Measurements from ENCODE around the gene C1QL4. TPM values are rescaled to one million over a fixed set of nuclear protein-coding genes. Genes with fewer than 3 reads are reported as not detected.

C1QL4 gene
- total RNA-seq, 1 experiment from 2014 or later: 2.1 TPM

DNA sequence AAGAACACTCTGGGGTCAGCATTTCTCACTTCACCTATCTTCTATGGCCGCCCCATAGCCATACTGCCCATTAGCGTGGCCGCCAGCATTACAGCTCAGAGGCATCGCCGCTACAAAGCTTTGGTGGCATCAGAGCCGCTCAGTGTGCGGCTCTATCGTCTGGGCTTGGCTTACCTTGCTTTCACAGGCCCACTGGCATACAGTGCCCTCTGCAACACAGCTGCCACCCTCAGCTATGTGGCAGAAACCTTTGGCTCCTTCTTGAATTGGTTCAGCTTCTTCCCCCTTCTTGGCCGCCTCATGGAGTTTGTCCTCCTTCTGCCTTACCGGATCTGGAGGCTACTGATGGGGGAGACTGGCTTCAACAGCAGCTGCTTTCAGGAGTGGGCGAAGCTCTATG is 12.3 kb upstream of the C1QL4 start:
- DNase-seq (ENCODE audit: low read depth, low spot score) (no peak), ATAC-seq (no peak)
- H3K27ac ChIP-seq (ENCODE audit: low read length): no peak overlapping the region
- intact Hi-C loops (cut with micrococcal nuclease; ENCODE audit: unreplicated experiment): no loop called here
- CTCF ChIA-PET: interaction anchor here (0.6 to 1.1 kb wide), 2 partner anchors 9 to 37 kb away, joined by 4 to 6 read pairs; no protein-coding TSS in a partner anchor
- in situ Hi-C loops (cut with HindIII; ENCODE audit: low pct_unique_long_range_greater_than_20kb, low sequenced_read_pairs): no loop called here
- H3K4me3 ChIP-seq (ENCODE audit: low read depth in 2 of 2, low read length in 2 of 2): no peak overlapping the region
- H3K36me3 ChIP-seq (ENCODE audit: control insufficient read depth, insufficient read depth, low read length): no peaks in the 10 kb centered on the region
- POLR2A ChIA-PET: no interaction called here
- TF ChIP-seq, protein P1, sequence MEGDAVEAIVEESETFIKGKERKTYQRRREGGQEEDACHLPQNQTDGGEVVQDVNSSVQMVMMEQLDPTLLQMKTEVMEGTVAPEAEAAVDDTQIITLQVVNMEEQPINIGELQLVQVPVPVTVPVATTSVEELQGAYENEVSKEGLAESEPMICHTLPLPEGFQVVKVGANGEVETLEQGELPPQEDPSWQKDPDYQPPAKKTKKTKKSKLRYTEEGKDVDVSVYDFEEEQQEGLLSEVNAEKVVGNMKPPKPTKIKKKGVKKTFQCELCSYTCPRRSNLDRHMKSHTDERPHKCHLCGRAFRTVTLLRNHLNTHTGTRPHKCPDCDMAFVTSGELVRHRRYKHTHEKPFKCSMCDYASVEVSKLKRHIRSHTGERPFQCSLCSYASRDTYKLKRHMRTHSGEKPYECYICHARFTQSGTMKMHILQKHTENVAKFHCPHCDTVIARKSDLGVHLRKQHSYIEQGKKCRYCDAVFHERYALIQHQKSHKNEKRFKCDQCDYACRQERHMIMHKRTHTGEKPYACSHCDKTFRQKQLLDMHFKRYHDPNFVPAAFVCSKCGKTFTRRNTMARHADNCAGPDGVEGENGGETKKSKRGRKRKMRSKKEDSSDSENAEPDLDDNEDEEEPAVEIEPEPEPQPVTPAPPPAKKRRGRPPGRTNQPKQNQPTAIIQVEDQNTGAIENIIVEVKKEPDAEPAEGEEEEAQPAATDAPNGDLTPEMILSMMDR (IDR thresholded peaks at IDR 0.05): no peak
- no peak for TF ChIP-seq TCF7L2 (IDR thresholded peaks at IDR 0.05; ENCODE audit: low read depth, low read length)
- no peak for TF ChIP-seq REST (IDR thresholded peaks at IDR 0.05; ENCODE audit: insufficient read depth in 1 of 2, low read depth in 2 of 2, low read length in 1 of 2)
- TF ChIP-seq SIN3A (IDR thresholded peaks at IDR 0.05; ENCODE audit: borderline replicate concordance, insufficient read depth, low read depth, low read length): no peak
- no peak for TF ChIP-seq POLR2AphosphoS5 (IDR thresholded peaks at IDR 0.05; ENCODE audit: low read depth, low read length)
- no peaks in the 10 kb centered on the region; the same call in 1 of the 2 replicates for H3K27me3 ChIP-seq (ENCODE audit: control insufficient read depth, insufficient read depth, low read length)
- peaks cover 17% of the 10 kb centered on the region for H3K4me1 ChIP-seq (ENCODE audit: control insufficient read depth, insufficient read depth, low read length)
- BruUV-seq (replicated peaks): no TSS peak
- H3K9me3 ChIP-seq (ENCODE audit: control insufficient read depth, insufficient read depth, low read depth, low read length): no peaks in the 10 kb centered on the region

GRCh38 chr12:49348781-49349180 is 11.8 kb upstream of the C1QL4 start:
- ChIA-PET POLR2A (no interaction called here), CTCF (interaction anchor here (0.6 to 1.7 kb wide), 3 partner anchors 17 to 86 kb away, joined by 3 to 13 read pairs (median 4); no protein-coding TSS in a partner anchor)
- no TSS peak for BruUV-seq (replicated peaks)
- peaks cover 17% of the 10 kb centered on the region for H3K4me1 ChIP-seq (ENCODE audit: control insufficient read depth, insufficient read depth, low read length)
- no peak overlapping the region for H3K27ac ChIP-seq (ENCODE audit: low read length)
- no peaks in the 10 kb centered on the region; the same call in 1 of the 2 replicates for H3K27me3 ChIP-seq (ENCODE audit: control insufficient read depth, insufficient read depth, low read length)
- ATAC-seq (no peak), DNase-seq (ENCODE audit: low read depth, low spot score) (no peak)
- no peaks in the 10 kb centered on the region for H3K36me3 ChIP-seq (ENCODE audit: control insufficient read depth, insufficient read depth, low read length)
- TF ChIP-seq POLR2AphosphoS5 (IDR thresholded peaks at IDR 0.05; ENCODE audit: low read depth, low read length) (no peak), TCF7L2 (IDR thresholded peaks at IDR 0.05; ENCODE audit: low read depth, low read length) (no peak)
- TF ChIP-seq, protein P1 (IDR thresholded peaks at IDR 0.05): no peak
- in situ Hi-C loops (cut with HindIII; ENCODE audit: low pct_unique_long_range_greater_than_20kb, low sequenced_read_pairs) (no loop called here), intact Hi-C loops (cut with micrococcal nuclease; ENCODE audit: unreplicated experiment) (no loop called here)
- H3K9me3 ChIP-seq (ENCODE audit: control insufficient read depth, insufficient read depth, low read depth, low read length): no peaks in the 10 kb centered on the region
- no peak overlapping the region for H3K4me3 ChIP-seq (ENCODE audit: low read depth in 2 of 2, low read length in 2 of 2)

Data from Panc1 (cell line).